H9 (cell line): Measurements from ENCODE around the gene USP46. TPM values are rescaled to one million over a fixed set of nuclear protein-coding genes. Genes with fewer than 3 reads are reported as not detected.

Experiments used
- DNase-seq: peaks from one replicate; pipeline ENCODE4 v3.0.0-alpha.2; 2017
- H2AFZ ChIP-seq: one replicate; pipeline ENCODE4 v1.6.1; 2013; ENCODE audit warnings: mild to moderate bottlenecking, low read length, control low read depth, moderate library complexity
- H2AK5ac ChIP-seq: 2 replicates; pipeline ENCODE4 v1.6.1; 2013; ENCODE audit warnings: low read length, control low read depth, mixed read lengths; ENCODE audit not compliant: insufficient read length
- H2BK120ac ChIP-seq: one replicate; pipeline ENCODE4 v1.6.1; 2013; ENCODE audit warnings: low read depth, mild to moderate bottlenecking, low read length, control low read depth, inconsistent platforms; ENCODE audit not compliant: poor library complexity, severe bottlenecking
- H2BK12ac ChIP-seq: 2 replicates; pipeline ENCODE4 v1.6.1; 2013; ENCODE audit warnings: low read length, control low read depth, mixed read lengths, low read depth; ENCODE audit not compliant: insufficient read length
- H2BK15ac ChIP-seq: 2 replicates; pipeline ENCODE4 v1.6.1; 2013; ENCODE audit warnings: low read depth, low read length, control low read depth
- H2BK20ac ChIP-seq: one replicate; pipeline ENCODE4 v1.6.1; 2013; ENCODE audit warnings: low read depth, mild to moderate bottlenecking, low read length, control low read depth, inconsistent platforms; ENCODE audit not compliant: poor library complexity, severe bottlenecking
- H2BK5ac ChIP-seq: 2 replicates; pipeline ENCODE4 v1.6.1; 2013; ENCODE audit warnings: low read length, control low read depth, mixed read lengths; ENCODE audit not compliant: insufficient read length
- H3K14ac ChIP-seq: 2 replicates; pipeline ENCODE4 v1.6.1; 2013; ENCODE audit warnings: low read length, control low read depth; ENCODE audit not compliant: insufficient read depth
- H3K18ac ChIP-seq: 2 replicates; pipeline ENCODE4 v1.6.1; 2013; ENCODE audit warnings: low read depth, mild to moderate bottlenecking, mixed read lengths, low read length, control low read depth; ENCODE audit not compliant: insufficient read length
- H3K23ac ChIP-seq: 2 replicates; pipeline ENCODE4 v1.6.1; 2013; ENCODE audit warnings: low read length, control low read depth, mixed read lengths, low read depth; ENCODE audit not compliant: insufficient read length
- H3K23me2 ChIP-seq: 2 replicates; pipeline ENCODE4 v1.6.1; 2013; ENCODE audit warnings: low read depth, mild to moderate bottlenecking, mixed read lengths, low read length, control low read depth; ENCODE audit not compliant: insufficient read length, poor library complexity, severe bottlenecking
- H3K27ac ChIP-seq: 2 replicates; pipeline ENCODE4 v1.5.1; 2013; ENCODE audit warnings: low read length, control low read depth, mixed read lengths, low read depth; ENCODE audit not compliant: insufficient read length
- H3K27me3 ChIP-seq: 2 replicates; pipeline ENCODE4 v1.6.1; 2013; ENCODE audit warnings: low read length, control low read depth, inconsistent platforms; ENCODE audit not compliant: insufficient read depth
- H3K4ac ChIP-seq: 2 replicates; pipeline ENCODE4 v1.6.1; 2013; ENCODE audit warnings: low read depth, mild to moderate bottlenecking, control low read depth, inconsistent platforms, low read length, moderate library complexity
- H3K4me1 ChIP-seq: 2 replicates; pipeline ENCODE4 v1.6.1; 2013; ENCODE audit warnings: low read length, control low read depth, inconsistent platforms; ENCODE audit not compliant: insufficient read depth
- H3K4me2 ChIP-seq: 2 replicates; pipeline ENCODE4 v1.6.1; 2013; ENCODE audit warnings: low read length, control low read depth, mixed read lengths; ENCODE audit not compliant: insufficient read length, insufficient read depth
- H3K56ac ChIP-seq: 2 replicates; pipeline ENCODE4 v1.6.1; 2013; ENCODE audit warnings: low read depth, mild to moderate bottlenecking, mixed read lengths, low read length, control low read depth; ENCODE audit not compliant: insufficient read length
- H3K79me1 ChIP-seq: 2 replicates; pipeline ENCODE4 v1.6.1; 2013; ENCODE audit warnings: low read depth, mild to moderate bottlenecking, moderate library complexity, low read length, control low read depth, inconsistent platforms; ENCODE audit not compliant: insufficient read depth, poor library complexity, severe bottlenecking
- H3K79me2 ChIP-seq: 2 replicates; pipeline ENCODE4 v1.6.1; 2013; ENCODE audit warnings: low read length, control low read depth, inconsistent platforms; ENCODE audit not compliant: insufficient read depth
- H3K9ac ChIP-seq: 2 replicates; pipeline ENCODE4 v1.6.1; 2013; ENCODE audit warnings: low read length, control low read depth, mixed read lengths; ENCODE audit not compliant: insufficient read length; ENCODE audit errors: extremely low read depth
- H3K9me3 ChIP-seq: one replicate; pipeline ENCODE4 v1.6.1; 2013; ENCODE audit warnings: low read depth, low read length, inconsistent platforms; ENCODE audit not compliant: control insufficient read depth
- H3T11ph ChIP-seq: one replicate; pipeline ENCODE4 v1.6.1; 2013; ENCODE audit warnings: mild to moderate bottlenecking, low read length, control low read depth, inconsistent platforms
- H4K20me1 ChIP-seq: one replicate; pipeline ENCODE4 v1.6.1; 2013; ENCODE audit not compliant: control insufficient read depth, insufficient read length, insufficient read depth
- H4K5ac ChIP-seq: 2 replicates; pipeline ENCODE4 v1.6.1; 2013; ENCODE audit warnings: low read depth, mild to moderate bottlenecking, mixed read lengths, low read length, control low read depth; ENCODE audit not compliant: insufficient read length
- H4K8ac ChIP-seq: replicated peaks from 2 replicates; pipeline ENCODE4 v1.6.1; 2013; ENCODE audit warnings: low read length, control low read depth, mixed read lengths, low read depth; ENCODE audit not compliant: insufficient read length
- H4K91ac ChIP-seq: 2 replicates; pipeline ENCODE4 v1.6.1; 2013; ENCODE audit warnings: low read depth, mild to moderate bottlenecking, moderate library complexity, mixed read lengths, low read length, control low read depth; ENCODE audit not compliant: insufficient read length
- H3K27ac Mint-ChIP-seq, 3 experiments: 2 replicates in 2 of 3; 3 replicates in 1 of 3; pipeline ENCODE4 v1.8.0; 2020 to 2021; ENCODE audit warnings: mixed read lengths in 3 of 3, mild to moderate bottlenecking in 1 of 3, moderate library complexity in 1 of 3
- H3K27me3 Mint-ChIP-seq: 2 replicates; pipeline ENCODE4 v1.8.0; 2021; ENCODE audit warnings: low read depth, mild to moderate bottlenecking, moderate library complexity, mixed read lengths
- H3K36me3 Mint-ChIP-seq, 3 experiments: 2 replicates in 2 of 3; 3 replicates in 1 of 3; pipeline ENCODE4 v1.8.0; 2020 to 2021; ENCODE audit warnings: low read depth in 3 of 3, mixed read lengths in 3 of 3; ENCODE audit not compliant: insufficient read depth in 1 of 3
- H3K4me1 Mint-ChIP-seq, 2 experiments: 2 replicates each; pipeline ENCODE4 v1.8.0; 2020; ENCODE audit warnings: mixed read lengths in 2 of 2
- H3K4me3 Mint-ChIP-seq, 2 experiments: 2 replicates in 1 of 2; 3 replicates in 1 of 2; pipeline ENCODE4 v1.8.0; 2020 to 2021; ENCODE audit warnings: mild to moderate bottlenecking in 2 of 2, mixed read lengths in 2 of 2, moderate library complexity in 1 of 2
- H3K9me3 Mint-ChIP-seq, 2 experiments: 2 replicates in 1 of 2; 3 replicates in 1 of 2; pipeline ENCODE4 v1.8.0; 2020; ENCODE audit warnings: mild to moderate bottlenecking in 2 of 2, mixed read lengths in 2 of 2, moderate library complexity in 1 of 2
- WGBS: extraction: QIAGEN DNeasy Blood & Tissue Kit; methylation state at CpG from one replicate; pipeline ENCODE4 v1.1.7; 2013; ENCODE audit warnings: missing lambda C conversion rate, low lambda C conversion rate, mixed read lengths; ENCODE audit not compliant: insufficient read length; ENCODE audit errors: extremely low coverage; 5-methylcytosine and 5-hydroxymethylcytosine counted together
- total RNA-seq: library from RNA; stranded (reverse); gene quantifications from 2 replicates; pipeline ENCODE4 v1.2.1, GENCODE V29; 2021
- TF ChIP-seq, protein P1 (sequence below): fragments of 200-600 bp; sonication (generic); conservative IDR thresholded peaks from 3 replicates; pipeline ENCODE4 v1.8.0; 2021; ENCODE audit warnings: antibody characterized with exemption, mild to moderate bottlenecking

The USP46 gene
- total RNA-seq, 1 experiment from 2014 or later, result 59.8 TPM

DNA sequence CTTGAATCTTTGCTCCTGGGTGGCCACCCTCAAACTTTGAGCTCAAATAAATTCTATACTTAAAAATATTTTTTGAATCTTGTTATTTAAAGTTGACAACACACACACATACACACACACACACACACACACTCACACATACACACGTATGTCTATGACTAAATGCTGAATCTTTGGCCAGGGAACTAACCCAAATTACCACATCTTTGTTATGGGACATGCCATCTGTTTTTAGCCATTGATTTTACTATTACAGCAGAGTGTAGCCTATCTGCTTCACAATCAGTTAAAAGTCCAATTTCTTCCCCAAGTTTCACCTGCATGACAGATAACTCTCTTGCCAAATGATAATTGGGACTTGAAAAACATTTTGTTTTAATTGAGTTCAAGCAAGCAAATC lies 45.0 kb upstream of the USP46 start:
- Histone ChIP-seq H3K56ac (no peak overlapping the region), H4K91ac (no peak overlapping the region), H2BK12ac (no peak overlapping the region), H3K4me1 (no peaks in the 10 kb centered on the region), H4K5ac (no peak overlapping the region), H2AK5ac (no peak overlapping the region), H2BK5ac (no peak overlapping the region), H3K79me1 (no peaks in the 10 kb centered on the region), H2BK15ac (no peak overlapping the region), H4K8ac (no peak overlapping the region), H2BK120ac (no peak overlapping the region), H3K79me2 (no peaks in the 10 kb centered on the region), H3K27ac (no peak overlapping the region), H2AFZ (no peak overlapping the region), H3K27me3 (no peaks in the 10 kb centered on the region), H3K4ac (no peak overlapping the region), H3K23me2 (no peaks in the 10 kb centered on the region), H3K9ac (no peak overlapping the region), H3K9me3 (no peaks in the 10 kb centered on the region), H4K20me1 (no peaks in the 10 kb centered on the region), H3K14ac (no peak overlapping the region), H3K4me2 (no peak overlapping the region), H2BK20ac (no peak overlapping the region), H3K18ac (no peak overlapping the region), H3T11ph (no peak overlapping the region), H3K23ac (no peak overlapping the region)
- H3K27me3 Mint-ChIP-seq, result no peaks in the 10 kb centered on the region
- H3K27ac Mint-ChIP-seq, result no peak overlapping the region
- H3K9me3 Mint-ChIP-seq, result no peaks in the 10 kb centered on the region
- peaks cover 10 to 15% of the 10 kb centered on the region in 2 experiments for H3K4me1 Mint-ChIP-seq
- no peak for DNase-seq
- no CpG with 5 or more reads among the region's 1 CpG for WGBS
- H3K4me3 Mint-ChIP-seq, result no peak overlapping the region
- TF ChIP-seq, protein P1, sequence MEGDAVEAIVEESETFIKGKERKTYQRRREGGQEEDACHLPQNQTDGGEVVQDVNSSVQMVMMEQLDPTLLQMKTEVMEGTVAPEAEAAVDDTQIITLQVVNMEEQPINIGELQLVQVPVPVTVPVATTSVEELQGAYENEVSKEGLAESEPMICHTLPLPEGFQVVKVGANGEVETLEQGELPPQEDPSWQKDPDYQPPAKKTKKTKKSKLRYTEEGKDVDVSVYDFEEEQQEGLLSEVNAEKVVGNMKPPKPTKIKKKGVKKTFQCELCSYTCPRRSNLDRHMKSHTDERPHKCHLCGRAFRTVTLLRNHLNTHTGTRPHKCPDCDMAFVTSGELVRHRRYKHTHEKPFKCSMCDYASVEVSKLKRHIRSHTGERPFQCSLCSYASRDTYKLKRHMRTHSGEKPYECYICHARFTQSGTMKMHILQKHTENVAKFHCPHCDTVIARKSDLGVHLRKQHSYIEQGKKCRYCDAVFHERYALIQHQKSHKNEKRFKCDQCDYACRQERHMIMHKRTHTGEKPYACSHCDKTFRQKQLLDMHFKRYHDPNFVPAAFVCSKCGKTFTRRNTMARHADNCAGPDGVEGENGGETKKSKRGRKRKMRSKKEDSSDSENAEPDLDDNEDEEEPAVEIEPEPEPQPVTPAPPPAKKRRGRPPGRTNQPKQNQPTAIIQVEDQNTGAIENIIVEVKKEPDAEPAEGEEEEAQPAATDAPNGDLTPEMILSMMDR, result no peak
- no peaks in the 10 kb centered on the region for H3K36me3 Mint-ChIP-seq
